NCI-H1092 treated with DMSO at 0.1 percent for 48 hours (cell line): Measurements from ENCODE around the gene CHST7.
A peak's percentile ranks its signal among the peaks of the same experiment; 100 is the strongest.

Experiments used
- DNase-seq: peaks from one replicate; lab custom pipeline; 2025; lab: John Stamatoyannopoulos, UW

CHST7 gene

GRCh38 chrX:46610070-46610658 lies 36.6 kb downstream of the CHST7 start:
- no peak for DNase-seq

GRCh38 chrX:46611658-46612362 lies 38.2 kb downstream of the CHST7 start:
- no peak for DNase-seq

GRCh38 chrX:46617906-46618305 lies 44.3 kb downstream of the CHST7 start:
- no peak for DNase-seq

GRCh38 chrX:46618947-46619346 lies 45.4 kb downstream of the CHST7 start:
- no peak for DNase-seq

GRCh38 chrX:46620505-46620904 lies 46.9 kb downstream of the CHST7 start:
- DNase-seq = no peak

- DNase-seq = no peak
Measured at GRCh38 chrX:46621572-46621971, 48.0 kb downstream of the CHST7 start.

GRCh38 chrX:46624090-46624786 lies 50.7 kb downstream of the CHST7 start:
- no peak for DNase-seq

- no peak for DNase-seq
Measured at GRCh38 chrX:46626566-46626965, 53.0 kb downstream of the CHST7 start.

GRCh38 chrX:46627062-46627461 lies 53.5 kb downstream of the CHST7 start:
- no peak for DNase-seq

GRCh38 chrX:46627711-46628419 lies 54.3 kb downstream of the CHST7 start:
- no peak for DNase-seq

GRCh38 chrX:46628460-46629371 lies 55.2 kb downstream of the CHST7 start:
- no peak for DNase-seq

- DNase-seq = no peak
Measured at GRCh38 chrX:46630141-46630540, 56.6 kb downstream of the CHST7 start.

- no peak for DNase-seq
Measured at GRCh38 chrX:46634577-46634976, 61.0 kb downstream of the CHST7 start.

- DNase-seq = no peak
Measured at GRCh38 chrX:46635186-46635585, 61.6 kb downstream of the CHST7 start.

- no peak for DNase-seq
Measured at GRCh38 chrX:46636223-46636622, 62.7 kb downstream of the CHST7 start.

- no peak for DNase-seq
Measured at GRCh38 chrX:46637938-46638337, 64.4 kb downstream of the CHST7 start.

GRCh38 chrX:46642145-46642544 lies 68.6 kb downstream of the CHST7 start:
- peak; percentile 26 for DNase-seq

- no peak for DNase-seq
Measured at GRCh38 chrX:46643636-46644035, 70.1 kb downstream of the CHST7 start.

- DNase-seq = no peak
Measured at GRCh38 chrX:46645614-46646013, 72.0 kb downstream of the CHST7 start.

- no peak for DNase-seq
Measured at GRCh38 chrX:46647251-46647650, 73.7 kb downstream of the CHST7 start.
